Progenitor cell of endocrine pancreas (in vitro differentiated cells): Measurements from ENCODE around the gene CHST4. TPM values are rescaled to one million over a fixed set of nuclear protein-coding genes. Genes with fewer than 3 reads are reported as not detected.

Source experiments
- DNase-seq: peaks from one replicate; pipeline ENCODE4 v3.0.0; 2021; ENCODE audit warnings: low spot score; ENCODE audit not compliant: unreplicated experiment
- H3K27ac Mint-ChIP-seq: 2 replicates; pipeline ENCODE4 v1.8.0; 2021; ENCODE audit warnings: mild to moderate bottlenecking, moderate library complexity, mixed read lengths
- H3K27me3 Mint-ChIP-seq: 2 replicates; pipeline ENCODE4 v1.8.0; 2021; ENCODE audit warnings: mixed read lengths
- H3K36me3 Mint-ChIP-seq: 2 replicates; pipeline ENCODE4 v1.8.0; 2022; ENCODE audit warnings: mixed read lengths; ENCODE audit not compliant: insufficient read depth
- H3K4me1 Mint-ChIP-seq: 2 replicates; pipeline ENCODE4 v1.8.0; 2021; ENCODE audit warnings: low read depth, mixed read lengths
- H3K4me3 Mint-ChIP-seq: 2 replicates; pipeline ENCODE4 v1.8.0; 2021; ENCODE audit warnings: low read depth, mild to moderate bottlenecking, moderate library complexity, mixed read lengths
- H3K9me3 Mint-ChIP-seq: 2 replicates; pipeline ENCODE4 v1.8.0; 2021; ENCODE audit warnings: low read depth, mixed read lengths
- CTCF ChIP-seq: fragments of 200-600 bp; sonication (generic); IDR thresholded peaks from one replicate; pipeline ENCODE4 v1.5.0; 2021; ENCODE audit warnings: antibody characterized with exemption, mild to moderate bottlenecking; ENCODE audit not compliant: unreplicated experiment
- total RNA-seq: library from RNA; stranded (reverse); gene quantifications from 2 replicates; pipeline ENCODE4 v1.2.1, GENCODE V29; 2021

The CHST4 gene
- total RNA-seq, 1 donor from 2014 or later: not detected

DNA sequence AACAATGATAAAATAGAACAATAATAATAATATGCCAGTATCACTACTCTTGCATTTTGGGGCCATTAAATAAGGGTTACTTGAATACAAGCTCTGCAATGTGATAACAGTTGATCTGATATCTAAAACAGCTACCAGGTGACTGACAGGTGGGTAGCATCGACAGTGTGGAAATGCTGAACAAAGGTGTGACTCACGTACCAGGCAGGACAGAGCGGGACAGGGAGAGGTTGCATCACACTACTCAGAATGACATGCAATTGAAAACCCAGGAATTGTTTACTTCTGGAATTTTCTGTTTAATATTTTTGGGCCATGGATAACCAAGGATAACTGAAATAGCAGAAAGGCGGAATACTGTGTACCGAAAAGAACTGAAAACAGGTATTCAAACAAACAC, 21.3 kb upstream of the CHST4 start:
- no peak for TF ChIP-seq CTCF
- no peaks in the 10 kb centered on the region for H3K9me3 Mint-ChIP-seq
- H3K27me3 Mint-ChIP-seq: peaks cover 3% of the 10 kb centered on the region
- peaks cover 4% of the 10 kb centered on the region for H3K36me3 Mint-ChIP-seq
- no peak overlapping the region for H3K4me3 Mint-ChIP-seq
- no peaks in the 10 kb centered on the region for H3K4me1 Mint-ChIP-seq
- no peak overlapping the region for H3K27ac Mint-ChIP-seq
- no peak for DNase-seq

- H3K27ac Mint-ChIP-seq: no peak overlapping the region
- H3K4me3 Mint-ChIP-seq: no peak overlapping the region
- no peak for TF ChIP-seq CTCF
- no peaks in the 10 kb centered on the region for H3K4me1 Mint-ChIP-seq
- DNase-seq: no peak
- peaks cover 11% of the 10 kb centered on the region for H3K36me3 Mint-ChIP-seq
- peaks cover 5% of the 10 kb centered on the region for H3K9me3 Mint-ChIP-seq
- peaks cover 3% of the 10 kb centered on the region for H3K27me3 Mint-ChIP-seq
These were observed 19.2 kb upstream of the CHST4 start for GRCh38 chr16:71507061-71507460.

- peaks cover 12% of the 10 kb centered on the region for H3K36me3 Mint-ChIP-seq
- DNase-seq: no peak
- peaks cover 5% of the 10 kb centered on the region for H3K9me3 Mint-ChIP-seq
- peaks cover 3% of the 10 kb centered on the region for H3K27me3 Mint-ChIP-seq
- TF ChIP-seq CTCF: no peak
- no peaks in the 10 kb centered on the region for H3K4me1 Mint-ChIP-seq
- no peak overlapping the region for H3K4me3 Mint-ChIP-seq
- H3K27ac Mint-ChIP-seq: no peak overlapping the region
These were observed 12.9 kb upstream of the CHST4 start for GRCh38 chr16:71513302-71513701.

- no peaks in the 10 kb centered on the region for H3K4me1 Mint-ChIP-seq
- DNase-seq: no peak
- peaks cover 12% of the 10 kb centered on the region for H3K36me3 Mint-ChIP-seq
- no peak overlapping the region for H3K27ac Mint-ChIP-seq
- H3K27me3 Mint-ChIP-seq: peaks cover 3% of the 10 kb centered on the region
- no peak overlapping the region for H3K4me3 Mint-ChIP-seq
- TF ChIP-seq CTCF: no peak
- H3K9me3 Mint-ChIP-seq: peaks cover 5% of the 10 kb centered on the region
These were observed 11.8 kb upstream of the CHST4 start for GRCh38 chr16:71514476-71514875.

DNA sequence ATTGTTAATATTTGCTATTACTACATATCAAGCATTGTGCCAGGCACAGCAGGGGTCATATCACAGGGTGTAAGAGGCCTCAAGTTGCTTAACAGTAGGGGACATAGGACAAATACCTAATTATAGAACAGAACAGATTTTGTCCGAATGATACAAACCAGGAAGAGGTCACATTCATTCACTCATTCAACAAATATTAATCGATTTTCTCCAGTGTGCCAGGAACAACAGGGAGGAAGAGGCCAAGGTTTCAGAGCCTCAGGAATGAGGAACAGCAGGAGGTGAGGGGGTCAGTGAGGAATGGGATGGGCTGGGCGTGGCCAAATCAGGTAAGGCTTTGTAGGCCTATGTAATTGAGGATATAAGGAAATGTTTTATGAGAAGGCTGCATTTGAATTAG, 11.2 kb upstream of the CHST4 start:
- DNase-seq: no peak
- Mint-ChIP-seq H3K36me3 (peaks cover 10% of the 10 kb centered on the region), H3K4me1 (no peaks in the 10 kb centered on the region), H3K27ac (no peak overlapping the region), H3K9me3 (peaks cover 5% of the 10 kb centered on the region), H3K4me3 (no peak overlapping the region), H3K27me3 (no peaks in the 10 kb centered on the region)
- TF ChIP-seq CTCF: no peak

DNA sequence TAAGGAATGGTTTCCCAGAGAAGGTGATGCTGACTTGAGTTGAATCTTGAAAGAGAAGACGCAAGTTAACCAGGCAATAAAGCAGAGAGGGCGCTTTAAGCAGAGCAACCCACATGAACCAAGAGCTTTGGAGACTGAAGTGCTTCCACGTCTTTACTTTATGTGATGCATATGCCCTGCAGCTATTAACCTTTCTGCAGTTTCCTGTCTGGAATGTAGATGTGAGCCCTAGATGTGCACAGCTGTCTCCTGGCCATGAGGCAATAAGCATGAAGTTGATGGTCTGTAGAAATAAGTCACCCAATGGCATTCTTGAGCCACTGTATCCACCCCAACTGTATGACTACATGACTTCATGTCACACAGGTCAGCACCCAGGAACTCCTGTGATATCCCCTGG, 5.7 kb upstream of the CHST4 start:
- H3K27me3 Mint-ChIP-seq: peaks cover 14% of the 10 kb centered on the region
- H3K36me3 Mint-ChIP-seq: peaks cover 2% of the 10 kb centered on the region
- DNase-seq: no peak
- TF ChIP-seq CTCF: no peak
- H3K4me3 Mint-ChIP-seq: no peak overlapping the region
- no peaks in the 10 kb centered on the region for H3K9me3 Mint-ChIP-seq
- no peak overlapping the region for H3K27ac Mint-ChIP-seq
- no peaks in the 10 kb centered on the region for H3K4me1 Mint-ChIP-seq
